ENCODE measurements around the gene GMEB2. TPM values are rescaled to one million over a fixed set of nuclear protein-coding genes. Genes with fewer than 3 reads are reported as not detected.

The GMEB2 gene
- total and polyA plus RNA-seq, 10 of the 15 experiments (the other 5 are each of a cell fraction or from before 2014, with no cell fraction given): 0.08 to 15.1 (median 6.9) TPM

GRCh38 chr20:63648190-63648589 lies 21.3 kb upstream of the GMEB2 start (continued):
- TF ChIP-seq EGR1 (IDR thresholded peaks at IDR 0.05; ENCODE audit: borderline replicate concordance in 1 of 2, low read depth in 2 of 2, low read length in 2 of 2): no peak
- TF ChIP-seq GATAD2B (conservative IDR thresholded peaks at IDR 0.05; ENCODE audit: low read depth): no peak
- TF ChIP-seq, protein P1, sequence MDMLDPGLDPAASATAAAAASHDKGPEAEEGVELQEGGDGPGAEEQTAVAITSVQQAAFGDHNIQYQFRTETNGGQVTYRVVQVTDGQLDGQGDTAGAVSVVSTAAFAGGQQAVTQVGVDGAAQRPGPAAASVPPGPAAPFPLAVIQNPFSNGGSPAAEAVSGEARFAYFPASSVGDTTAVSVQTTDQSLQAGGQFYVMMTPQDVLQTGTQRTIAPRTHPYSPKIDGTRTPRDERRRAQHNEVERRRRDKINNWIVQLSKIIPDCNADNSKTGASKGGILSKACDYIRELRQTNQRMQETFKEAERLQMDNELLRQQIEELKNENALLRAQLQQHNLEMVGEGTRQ (IDR thresholded peaks at IDR 0.05; ENCODE audit: borderline replicate concordance, low read depth, low read length): no peak
- no peak for TF ChIP-seq SMAD1 (IDR thresholded peaks at IDR 0.05; ENCODE audit: low read depth, partially characterized antibody)
- TF ChIP-seq, protein P2, sequence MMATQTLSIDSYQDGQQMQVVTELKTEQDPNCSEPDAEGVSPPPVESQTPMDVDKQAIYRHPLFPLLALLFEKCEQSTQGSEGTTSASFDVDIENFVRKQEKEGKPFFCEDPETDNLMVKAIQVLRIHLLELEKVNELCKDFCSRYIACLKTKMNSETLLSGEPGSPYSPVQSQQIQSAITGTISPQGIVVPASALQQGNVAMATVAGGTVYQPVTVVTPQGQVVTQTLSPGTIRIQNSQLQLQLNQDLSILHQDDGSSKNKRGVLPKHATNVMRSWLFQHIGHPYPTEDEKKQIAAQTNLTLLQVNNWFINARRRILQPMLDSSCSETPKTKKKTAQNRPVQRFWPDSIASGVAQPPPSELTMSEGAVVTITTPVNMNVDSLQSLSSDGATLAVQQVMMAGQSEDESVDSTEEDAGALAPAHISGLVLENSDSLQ (IDR thresholded peaks at IDR 0.05): no peak
- no peak for TF ChIP-seq STAT1 (conservative IDR thresholded peaks at IDR 0.05)

GRCh38 chr20:63645218-63645617 lies 18.3 kb upstream of the GMEB2 start:
- Histone ChIP-seq H3K9me3 (replicated peaks; ENCODE audit: control insufficient read depth, insufficient read depth, low read length) (no peaks in the 10 kb centered on the region), H3K36me3 (ENCODE audit: control insufficient read depth in 2 of 2, insufficient read depth in 2 of 2, low read length in 1 of 2) (no peaks in the 10 kb centered on the region), H3K9ac (ENCODE audit: control insufficient read depth, insufficient read depth, low read length) (no peak overlapping the region), H3K4me2 (ENCODE audit: control insufficient read depth, insufficient read depth) (no peak overlapping the region), H3K79me2 (ENCODE audit: control insufficient read depth, insufficient read depth, low read length) (no peaks in the 10 kb centered on the region), H2AFZ (ENCODE audit: control insufficient read depth, low read depth, low read length) (no peak overlapping the region), H3K27me3 (replicated peaks in 1 of 2; ENCODE audit: control insufficient read depth in 2 of 2, insufficient read depth in 2 of 2, low read length in 1 of 2) (no peaks in the 10 kb centered on the region; a peak in 1 of 4 replicates), H3K4me1 (ENCODE audit: control insufficient read depth, insufficient read depth, low read length) (peaks cover 6% of the 10 kb centered on the region), H3K27ac (ENCODE audit: control insufficient read depth, insufficient read depth) (no peak overlapping the region), H3K4me3 (no peak overlapping the region), H4K20me1 (ENCODE audit: control insufficient read depth, insufficient read depth) (no peaks in the 10 kb centered on the region)
- 46% methylated on average over 4 of the region's 4 CpGs for WGBS (ENCODE audit: insufficient coverage, insufficient replicate concordance, low lambda C conversion rate, missing lambda C conversion rate)
- RAD21 ChIA-PET (ENCODE audit: unreplicated experiment): no interaction called here
- POLR2A ChIA-PET: interaction anchor here (0.5 to 1.0 kb wide), 2 partner anchors 18 to 92 kb away, joined by 3 read pairs; partner anchors contain the start of gene GMEB2
- in situ Hi-C loops (cut with MboI): no loop called here
- no TSS peak for BruUV-seq (replicated peaks)
- FAIRE-seq (no peak), ATAC-seq (no peak), DNase-seq (ENCODE audit: low read depth, low spot score) (no peak)
- no peak for TF ChIP-seq MEF2B (IDR thresholded peaks at IDR 0.05; ENCODE audit: partially characterized antibody, poor library complexity, severe bottlenecking)
- TF ChIP-seq, protein P3, sequence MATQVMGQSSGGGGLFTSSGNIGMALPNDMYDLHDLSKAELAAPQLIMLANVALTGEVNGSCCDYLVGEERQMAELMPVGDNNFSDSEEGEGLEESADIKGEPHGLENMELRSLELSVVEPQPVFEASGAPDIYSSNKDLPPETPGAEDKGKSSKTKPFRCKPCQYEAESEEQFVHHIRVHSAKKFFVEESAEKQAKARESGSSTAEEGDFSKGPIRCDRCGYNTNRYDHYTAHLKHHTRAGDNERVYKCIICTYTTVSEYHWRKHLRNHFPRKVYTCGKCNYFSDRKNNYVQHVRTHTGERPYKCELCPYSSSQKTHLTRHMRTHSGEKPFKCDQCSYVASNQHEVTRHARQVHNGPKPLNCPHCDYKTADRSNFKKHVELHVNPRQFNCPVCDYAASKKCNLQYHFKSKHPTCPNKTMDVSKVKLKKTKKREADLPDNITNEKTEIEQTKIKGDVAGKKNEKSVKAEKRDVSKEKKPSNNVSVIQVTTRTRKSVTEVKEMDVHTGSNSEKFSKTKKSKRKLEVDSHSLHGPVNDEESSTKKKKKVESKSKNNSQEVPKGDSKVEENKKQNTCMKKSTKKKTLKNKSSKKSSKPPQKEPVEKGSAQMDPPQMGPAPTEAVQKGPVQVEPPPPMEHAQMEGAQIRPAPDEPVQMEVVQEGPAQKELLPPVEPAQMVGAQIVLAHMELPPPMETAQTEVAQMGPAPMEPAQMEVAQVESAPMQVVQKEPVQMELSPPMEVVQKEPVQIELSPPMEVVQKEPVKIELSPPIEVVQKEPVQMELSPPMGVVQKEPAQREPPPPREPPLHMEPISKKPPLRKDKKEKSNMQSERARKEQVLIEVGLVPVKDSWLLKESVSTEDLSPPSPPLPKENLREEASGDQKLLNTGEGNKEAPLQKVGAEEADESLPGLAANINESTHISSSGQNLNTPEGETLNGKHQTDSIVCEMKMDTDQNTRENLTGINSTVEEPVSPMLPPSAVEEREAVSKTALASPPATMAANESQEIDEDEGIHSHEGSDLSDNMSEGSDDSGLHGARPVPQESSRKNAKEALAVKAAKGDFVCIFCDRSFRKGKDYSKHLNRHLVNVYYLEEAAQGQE (IDR thresholded peaks at IDR 0.05; ENCODE audit: low read depth, low read length): 0 out of 2 replicates have a peak, but pooled peaks have one; percentile 75
- SMC1A ChIA-PET (ENCODE audit: uncharacterized antibody, unreplicated experiment): no interaction called here
- intact Hi-C loops (cut with micrococcal nuclease; ENCODE audit: unreplicated experiment): no loop called here
- CTCF ChIA-PET: no interaction called here
